OCI-LY3 (cell line): ENCODE data around the gene PIK3R4.

Source experiments
- CTCF ChIP-seq: fragments of 200-600, 300-600 bp; sonication (generic); IDR thresholded peaks from 2 replicates; pipeline ENCODE4 v1.5.1; 2014; ENCODE audit warnings: antibody characterized with exemption, low read length, low read depth
- EZH2phosphoT487 ChIP-seq: fragments of 200-600 bp; shearing (Covaris generic); IDR thresholded peaks from 2 replicates; pipeline ENCODE4 v1.6.1; 2018; ENCODE audit warnings: antibody characterized with exemption, mixed run types, low read depth

- TF ChIP-seq CTCF = no peak
- TF ChIP-seq EZH2phosphoT487 = no peak
These were observed 46.1 kb downstream of the PIK3R4 start for GRCh38 chr3:130700541-130700940.
